GM21619 (cell line): ENCODE measurements around the gene ICAM3.

Source experiments
- ATAC-seq: cut with Tn5 transposase; IDR thresholded peaks from one replicate; pipeline ENCODE4 v1.9.1; 2021; ENCODE audit not compliant: unreplicated experiment

ICAM3 gene

DNA sequence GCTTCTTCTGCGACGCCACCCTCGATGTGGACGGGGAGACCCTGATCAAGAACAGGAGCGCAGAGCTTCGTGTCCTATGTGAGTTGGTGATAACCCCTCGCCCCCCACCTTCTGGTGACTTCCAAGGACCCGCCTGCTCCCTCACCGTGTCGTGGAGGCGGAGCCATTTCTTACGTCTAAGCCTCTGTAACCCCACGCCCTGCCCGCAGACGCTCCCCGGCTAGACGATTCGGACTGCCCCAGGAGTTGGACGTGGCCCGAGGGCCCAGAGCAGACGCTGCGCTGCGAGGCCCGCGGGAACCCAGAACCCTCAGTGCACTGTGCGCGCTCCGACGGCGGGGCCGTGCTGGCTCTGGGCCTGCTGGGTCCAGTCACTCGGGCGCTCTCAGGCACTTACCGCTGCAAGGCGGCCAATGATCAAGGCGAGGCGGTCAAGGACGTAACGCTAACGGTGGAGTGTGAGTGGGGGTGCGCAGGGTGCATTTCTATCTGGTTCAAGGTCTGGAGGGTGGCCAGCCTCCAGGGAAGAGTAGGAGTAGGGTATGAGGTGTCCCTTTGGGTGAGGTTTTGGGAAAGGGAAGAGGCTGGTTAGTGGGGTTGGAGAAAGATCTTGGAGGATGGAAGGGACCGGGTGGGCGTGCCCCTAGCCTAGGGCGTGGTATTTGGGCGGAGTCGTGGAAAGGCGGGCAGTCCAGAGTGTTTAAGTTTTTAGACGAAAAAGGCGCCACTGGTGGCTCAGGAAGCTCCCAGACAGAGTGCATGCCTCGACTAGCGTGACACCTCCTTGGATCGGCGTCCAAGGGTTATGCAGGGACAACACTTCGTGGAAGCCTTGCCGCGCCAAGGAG, 46.4 kb downstream of the ICAM3 start:
- ATAC-seq: no peak

- ATAC-seq: peak; percentile 36
Observed at GRCh38 chr19:10292206-10292788, 47.1 kb downstream of the ICAM3 start.

DNA sequence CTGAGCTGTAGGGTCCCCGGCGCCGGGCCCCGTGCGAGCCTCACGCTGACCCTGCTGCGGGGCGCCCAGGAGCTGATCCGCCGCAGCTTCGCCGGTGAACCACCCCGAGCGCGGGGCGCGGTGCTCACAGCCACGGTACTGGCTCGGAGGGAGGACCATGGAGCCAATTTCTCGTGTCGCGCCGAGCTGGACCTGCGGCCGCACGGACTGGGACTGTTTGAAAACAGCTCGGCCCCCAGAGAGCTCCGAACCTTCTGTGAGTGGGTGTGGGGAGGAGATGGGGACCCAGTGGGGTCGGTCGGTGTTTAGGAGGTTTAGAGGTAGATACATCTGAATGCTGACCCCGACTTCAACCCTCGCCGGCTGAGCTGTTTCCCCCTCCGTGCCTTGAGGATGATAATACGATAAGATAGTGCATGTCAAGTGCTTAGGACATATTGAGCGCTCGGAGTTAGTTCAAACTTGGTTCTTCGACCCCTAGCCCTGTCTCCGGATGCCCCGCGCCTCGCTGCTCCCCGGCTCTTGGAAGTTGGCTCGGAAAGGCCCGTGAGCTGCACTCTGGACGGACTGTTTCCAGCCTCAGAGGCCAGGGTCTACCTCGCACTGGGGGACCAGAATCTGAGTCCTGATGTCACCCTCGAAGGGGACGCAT, 47.7 kb downstream of the ICAM3 start:
- no peak for ATAC-seq

DNA sequence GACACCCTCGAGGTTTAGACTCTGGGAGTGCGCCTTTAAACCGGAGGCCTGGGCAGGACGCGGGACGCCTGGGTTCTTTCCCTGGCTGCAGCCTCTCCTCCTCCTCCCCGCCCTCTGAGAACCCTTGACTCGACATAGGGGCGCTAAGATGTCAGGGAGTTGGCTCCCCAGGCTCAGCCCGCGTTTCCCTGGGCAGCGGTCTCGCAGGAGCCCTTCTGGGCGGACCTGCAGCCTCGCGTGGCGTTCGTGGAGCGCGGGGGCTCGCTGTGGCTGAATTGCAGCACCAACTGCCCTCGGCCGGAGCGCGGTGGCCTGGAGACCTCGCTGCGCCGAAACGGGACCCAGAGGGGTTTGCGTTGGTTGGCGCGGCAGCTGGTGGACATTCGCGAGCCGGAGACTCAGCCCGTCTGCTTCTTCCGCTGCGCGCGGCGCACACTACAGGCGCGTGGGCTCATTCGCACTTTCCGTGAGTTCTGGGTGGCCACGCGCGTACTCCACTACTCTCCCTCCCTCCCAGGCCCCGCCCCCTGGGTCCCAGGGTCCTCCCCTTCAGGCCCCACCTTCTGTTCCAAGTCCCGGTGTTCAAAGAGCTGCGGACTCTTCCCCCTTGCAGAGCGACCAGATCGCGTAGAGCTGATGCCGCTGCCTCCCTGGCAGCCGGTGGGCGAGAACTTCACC, 48.4 kb downstream of the ICAM3 start:
- ATAC-seq: no peak

GRCh38 chr19:10290357-10290875, 49.0 kb downstream of the ICAM3 start:
- ATAC-seq: no peak

DNA sequence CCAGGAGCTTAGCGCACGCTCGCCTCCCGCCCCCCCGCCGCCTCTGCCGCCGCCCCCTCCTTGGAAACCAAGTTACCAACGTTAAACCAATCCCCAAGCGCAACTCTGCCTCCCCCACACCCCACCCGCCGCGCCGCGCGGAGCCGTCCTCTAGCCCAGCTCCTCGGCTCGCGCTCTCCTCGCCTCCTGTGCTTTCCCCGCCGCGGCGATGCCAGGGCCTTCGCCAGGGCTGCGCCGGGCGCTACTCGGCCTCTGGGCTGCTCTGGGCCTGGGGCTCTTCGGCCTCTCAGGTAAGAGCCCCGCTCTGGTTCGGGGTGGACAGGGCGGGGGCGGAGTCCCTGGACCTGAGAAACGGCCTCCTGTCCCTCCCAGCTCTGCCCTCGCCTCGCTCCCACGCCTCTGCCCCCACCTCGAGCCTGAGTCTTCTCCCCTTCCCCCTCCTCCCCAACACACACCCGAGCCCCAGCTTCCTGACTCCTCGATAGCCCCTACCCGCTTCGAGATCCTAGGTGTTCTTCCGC, 49.5 kb downstream of the ICAM3 start, which contains the start of gene ICAM5:
ICAM5 (plus strand) TSS at position 117 of the 521 bp plus-strand sequence; CDS start at position 209, 92 bp downstream.
- no peak for ATAC-seq

DNA sequence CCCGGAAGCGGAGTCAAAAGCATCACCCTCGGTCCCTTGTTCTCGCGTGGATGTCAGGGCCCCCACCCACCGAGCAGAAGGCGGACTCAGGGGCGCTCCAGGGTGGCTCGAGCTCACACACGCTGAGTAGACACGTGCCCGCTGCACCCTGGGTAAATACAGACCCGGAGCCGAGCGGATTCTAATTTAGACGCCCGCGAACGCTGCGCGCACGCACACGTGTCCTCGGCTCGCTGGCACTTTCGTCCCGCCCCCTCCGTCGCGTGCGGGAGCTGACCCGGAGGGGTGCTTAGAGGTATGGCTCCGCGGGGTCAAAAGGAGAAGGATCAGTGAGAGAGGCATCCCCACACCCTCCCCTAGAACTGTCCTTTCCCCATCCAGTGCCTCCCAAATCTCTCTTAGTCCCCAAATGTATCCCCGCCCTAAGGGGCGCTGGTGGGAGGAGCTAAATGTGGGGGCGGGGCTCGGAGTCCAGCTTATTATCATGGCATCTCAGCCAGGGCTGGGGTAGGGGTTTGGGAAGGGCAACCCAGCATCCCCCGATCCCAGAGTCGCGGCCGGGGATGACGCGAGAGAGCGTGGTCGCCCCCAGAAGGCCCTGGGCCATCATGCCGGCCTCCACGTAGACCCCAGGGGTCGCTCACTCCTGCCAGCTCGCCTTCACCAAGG, 50.1 kb downstream of the ICAM3 start:
- ATAC-seq: no peak

DNA sequence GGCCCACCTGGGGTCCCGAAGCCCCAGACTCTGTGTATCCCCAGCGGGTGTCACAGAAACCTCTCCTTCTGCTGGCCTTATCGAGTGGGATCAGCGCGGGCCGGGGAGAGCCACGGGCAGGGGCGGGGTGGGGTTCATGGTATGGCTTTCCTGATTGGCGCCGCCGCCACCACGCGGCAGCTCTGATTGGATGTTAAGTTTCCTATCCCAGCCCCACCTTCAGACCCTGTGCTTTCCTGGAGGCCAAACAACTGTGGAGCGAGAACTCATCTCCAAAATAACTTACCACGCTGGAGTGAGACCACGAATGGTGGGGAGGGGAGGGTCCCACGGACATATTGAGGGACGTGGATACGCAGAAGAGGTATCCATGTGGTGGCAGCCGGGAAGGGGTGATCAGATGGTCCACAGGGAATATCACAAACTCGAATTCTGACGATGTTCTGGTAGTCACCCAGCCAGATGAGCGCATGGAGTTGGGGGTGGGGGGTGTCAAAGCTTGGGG, 50.7 kb downstream of the ICAM3 start:
- no peak for ATAC-seq

DNA sequence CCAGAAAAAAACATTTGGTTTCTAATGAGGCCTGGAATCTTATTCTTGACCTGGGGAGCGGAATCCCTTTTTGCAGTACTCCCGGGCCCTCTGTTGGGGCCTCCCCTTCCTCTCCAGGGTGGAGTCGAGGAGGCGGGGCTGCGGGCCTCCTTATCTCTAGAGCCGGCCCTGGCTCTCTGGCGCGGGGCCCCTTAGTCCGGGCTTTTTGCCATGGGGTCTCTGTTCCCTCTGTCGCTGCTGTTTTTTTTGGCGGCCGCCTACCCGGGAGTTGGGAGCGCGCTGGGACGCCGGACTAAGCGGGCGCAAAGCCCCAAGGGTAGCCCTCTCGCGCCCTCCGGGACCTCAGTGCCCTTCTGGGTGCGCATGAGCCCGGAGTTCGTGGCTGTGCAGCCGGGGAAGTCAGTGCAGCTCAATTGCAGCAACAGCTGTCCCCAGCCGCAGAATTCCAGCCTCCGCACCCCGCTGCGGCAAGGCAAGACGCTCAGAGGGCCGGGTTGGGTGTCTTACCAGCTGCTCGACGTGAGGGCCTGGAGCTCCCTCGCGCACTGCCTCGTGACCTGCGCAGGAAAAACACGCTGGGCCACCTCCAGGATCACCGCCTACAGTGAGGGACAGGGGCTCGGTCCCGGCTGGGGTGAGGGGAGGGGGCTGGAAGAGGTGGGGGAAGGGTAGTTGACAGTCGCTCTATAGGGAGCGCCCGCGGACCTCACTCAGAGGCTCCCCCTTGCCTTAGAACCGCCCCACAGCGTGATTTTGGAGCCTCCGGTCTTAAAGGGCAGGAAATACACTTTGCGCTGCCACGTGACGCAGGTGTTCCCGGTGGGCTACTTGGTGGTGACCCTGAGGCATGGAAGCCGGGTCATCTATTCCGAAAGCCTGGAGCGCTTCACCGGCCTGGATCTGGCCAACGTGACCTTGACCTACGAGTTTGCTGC, 52.4 kb downstream of the ICAM3 start, which contains the start of gene ICAM4:
ICAM4 (plus strand) TSS at position 153 of the 935 bp plus-strand sequence; CDS start at position 211, 58 bp downstream.
- no peak for ATAC-seq

DNA sequence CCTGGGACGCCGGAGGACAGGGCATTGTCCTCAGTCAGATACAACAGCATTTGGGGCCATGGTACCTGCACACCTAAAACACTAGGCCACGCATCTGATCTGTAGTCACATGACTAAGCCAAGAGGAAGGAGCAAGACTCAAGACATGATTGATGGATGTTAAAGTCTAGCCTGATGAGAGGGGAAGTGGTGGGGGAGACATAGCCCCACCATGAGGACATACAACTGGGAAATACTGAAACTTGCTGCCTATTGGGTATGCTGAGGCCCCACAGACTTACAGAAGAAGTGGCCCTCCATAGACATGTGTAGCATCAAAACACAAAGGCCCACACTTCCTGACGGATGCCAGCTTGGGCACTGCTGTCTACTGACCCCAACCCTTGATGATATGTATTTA, 54.0 kb downstream of the ICAM3 start:
- no peak for ATAC-seq

GRCh38 chr19:10284960-10285278, 54.5 kb downstream of the ICAM3 start:
- no peak for ATAC-seq

- no peak for ATAC-seq
Observed at GRCh38 chr19:10284065-10284959, 55.1 kb downstream of the ICAM3 start.
